SK-N-SH treated with all-trans-retinoic acid at 6 μM for 48 hours (cell line): ENCODE results near the gene PLA2G4A.
"Not testable (repeated sequence)": the region's sequence is repeated elsewhere in the genome, so short reads cannot be mapped to it uniquely, and the experiment has no call there.

ENCODE experiments used
- ATAC-seq: fragments of 200-7000 bp; cut with Tn5 transposase; 3 replicates; pipeline ENCODE4 v1.9.1; 2020; ENCODE audit warnings: mild to moderate bottlenecking, moderate library complexity
- ARNTL ChIP-seq: fragments of 450-650 bp; formaldehyde crosslinking; IDR thresholded peaks from 2 replicates; pipeline ENCODE4 v1.5.0; 2020; ENCODE audit warnings: low read depth, mild to moderate bottlenecking, moderate library complexity, borderline replicate concordance
- BACH2 ChIP-seq: fragments of 250-450 bp; sonication (Bioruptor Pico); IDR thresholded peaks from 2 replicates; pipeline ENCODE4 v1.9.0; 2021; ENCODE audit warnings: mild to moderate bottlenecking, borderline replicate concordance
- CREB5 ChIP-seq: fragments of 250-450 bp; sonication (Bioruptor Pico); IDR thresholded peaks from 2 replicates; pipeline ENCODE4 v1.5.1; 2020; ENCODE audit warnings: low read depth, mild to moderate bottlenecking, moderate library complexity
- CSDC2 ChIP-seq: fragments of 250-450 bp; sonication (Bioruptor Pico); IDR thresholded peaks from 2 replicates; pipeline ENCODE4 v1.5.0; 2020; ENCODE audit warnings: mild to moderate bottlenecking, moderate library complexity
- ESRRG ChIP-seq: fragments of 250-450 bp; sonication (Bioruptor Pico); IDR thresholded peaks from 2 replicates; pipeline ENCODE4 v1.6.1; 2021; ENCODE audit warnings: mild to moderate bottlenecking
- GLIS3 ChIP-seq: fragments of 250-450 bp; sonication (Bioruptor Pico); IDR thresholded peaks from 2 replicates; pipeline ENCODE4 v1.5.0; 2020; ENCODE audit warnings: mild to moderate bottlenecking, moderate library complexity
- ISL1 ChIP-seq: fragments of 250-450 bp; sonication (Bioruptor Pico); IDR thresholded peaks from 2 replicates; pipeline ENCODE4 v2.1.2; 2022; ENCODE audit warnings: mild to moderate bottlenecking, moderate library complexity
- OSR1 ChIP-seq: fragments of 250-450 bp; sonication (Bioruptor Pico); IDR thresholded peaks from 2 replicates; pipeline ENCODE4 v1.8.0; 2022; ENCODE audit warnings: moderate library complexity, mild to moderate bottlenecking, inconsistent platforms
- PATZ1 ChIP-seq: fragments of 250-450 bp; sonication (Bioruptor Pico); IDR thresholded peaks from 2 replicates; pipeline ENCODE4 v1.8.0; 2020; ENCODE audit warnings: mild to moderate bottlenecking, moderate library complexity, borderline replicate concordance
- PPARA ChIP-seq: fragments of 250-450 bp; sonication (Bioruptor Pico); IDR thresholded peaks from 2 replicates; pipeline ENCODE4 v1.5.0; 2020; ENCODE audit warnings: mild to moderate bottlenecking, borderline replicate concordance
- RARB ChIP-seq: fragments of 250-450 bp; sonication (Bioruptor Pico); IDR thresholded peaks from 2 replicates; pipeline ENCODE4 v1.8.0; 2021; ENCODE audit warnings: mild to moderate bottlenecking, moderate library complexity
- SNAI2 ChIP-seq: fragments of 250-450 bp; sonication (Bioruptor Pico); IDR thresholded peaks from 2 replicates; pipeline ENCODE4 v1.5.0; 2020; ENCODE audit warnings: mild to moderate bottlenecking, moderate library complexity
- TCF4 ChIP-seq: fragments of 250-450 bp; sonication (Bioruptor Pico); IDR thresholded peaks from 2 replicates; pipeline ENCODE4 v1.8.0; 2021; ENCODE audit warnings: mild to moderate bottlenecking, moderate library complexity, borderline replicate concordance
- TOX ChIP-seq: fragments of 250-450 bp; sonication (Bioruptor Pico); IDR thresholded peaks from 2 replicates; pipeline ENCODE4 v1.8.0; 2021; ENCODE audit warnings: mild to moderate bottlenecking, moderate library complexity, borderline replicate concordance
- ZC3H10 ChIP-seq: fragments of 250-450 bp; sonication (Bioruptor Pico); IDR thresholded peaks from 2 replicates; pipeline ENCODE4 v1.5.1; 2021; ENCODE audit warnings: mild to moderate bottlenecking, moderate library complexity
- ZFP3 ChIP-seq: fragments of 250-450 bp; sonication (Bioruptor Pico); IDR thresholded peaks from 2 replicates; pipeline ENCODE4 v1.5.0; 2020; ENCODE audit warnings: mild to moderate bottlenecking, moderate library complexity
- ZFP30 ChIP-seq: fragments of 450-650 bp; formaldehyde crosslinking; IDR thresholded peaks from 2 replicates; pipeline ENCODE4 v1.5.0; 2022; ENCODE audit warnings: mild to moderate bottlenecking, moderate library complexity
- ZNF70 ChIP-seq: fragments of 450-650 bp; formaldehyde crosslinking; IDR thresholded peaks from 2 replicates; pipeline ENCODE4 v1.5.0; 2020; ENCODE audit warnings: mild to moderate bottlenecking, moderate library complexity
- ZNF8 ChIP-seq: fragments of 450-650 bp; formaldehyde crosslinking; IDR thresholded peaks from 2 replicates; pipeline ENCODE4 v1.5.0; 2020; ENCODE audit warnings: mild to moderate bottlenecking, moderate library complexity
- TF ChIP-seq, protein P1 (sequence below): fragments of 250-450 bp; sonication (Bioruptor Pico); IDR thresholded peaks from 2 replicates; pipeline ENCODE4 v1.5.1; 2021; ENCODE audit warnings: mild to moderate bottlenecking, moderate library complexity
- TF ChIP-seq, protein P2 (sequence below): fragments of 250-450 bp; sonication (Bioruptor Pico); IDR thresholded peaks from 2 replicates; pipeline ENCODE4 v1.5.0; 2020; ENCODE audit warnings: mild to moderate bottlenecking, moderate library complexity

PLA2G4A gene

DNA sequence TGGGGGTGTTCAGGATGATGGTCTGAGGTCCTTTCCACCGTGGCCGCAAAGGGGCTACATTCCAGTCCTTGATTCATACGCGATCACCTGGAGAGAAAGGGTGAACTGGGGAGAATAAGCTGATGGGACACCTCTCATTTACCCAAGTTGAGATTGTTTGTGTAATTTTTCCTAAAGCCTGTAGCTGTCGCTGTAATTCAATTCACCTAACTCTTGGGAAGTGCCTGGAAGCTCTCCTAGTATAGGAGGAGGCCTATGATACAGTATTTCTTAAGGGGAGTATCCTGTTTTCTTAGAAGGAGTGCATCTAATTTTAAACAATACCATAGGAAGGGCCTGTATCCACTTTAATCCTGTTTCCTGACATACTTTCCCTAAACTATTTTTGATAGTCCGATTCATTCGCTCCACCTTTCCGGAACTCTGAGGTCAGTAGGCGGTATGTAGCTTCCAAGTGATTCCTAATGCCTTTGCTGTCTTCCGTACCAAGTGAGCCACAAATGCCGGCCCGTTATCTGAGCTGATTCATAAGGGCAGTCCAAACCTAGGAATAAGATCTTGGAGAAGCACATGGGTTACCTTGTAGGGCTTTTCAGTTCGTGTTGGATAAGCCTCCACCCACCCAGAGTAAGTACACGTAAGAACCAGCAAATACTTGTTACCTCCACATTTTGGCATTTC lies 88.5 kb downstream of the PLA2G4A start:
- ATAC-seq: not testable (repeated sequence)

GRCh38 chr1:186921386-186921785 lies 92.6 kb downstream of the PLA2G4A start:
- not testable (repeated sequence) for ATAC-seq

DNA sequence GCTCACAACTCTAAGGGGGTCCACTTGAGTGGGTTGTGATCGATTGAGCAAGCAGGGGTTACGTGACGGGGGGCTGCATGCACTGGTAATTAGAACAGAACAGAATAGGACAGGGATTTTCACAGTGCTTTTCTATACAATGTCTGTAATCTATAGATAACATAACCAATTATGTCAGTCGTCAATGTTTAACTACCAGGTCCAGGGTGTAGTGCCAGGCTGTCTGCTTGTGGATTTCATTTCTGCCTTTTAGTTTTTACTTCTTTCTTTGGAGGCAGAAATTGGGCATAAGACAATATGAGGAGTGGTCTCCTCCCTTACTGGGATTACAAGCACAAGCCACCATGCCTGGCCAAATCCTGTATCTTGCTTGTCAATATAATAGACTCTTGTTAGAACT lies 94.1 kb downstream of the PLA2G4A start:
- not testable (repeated sequence) for ATAC-seq

DNA sequence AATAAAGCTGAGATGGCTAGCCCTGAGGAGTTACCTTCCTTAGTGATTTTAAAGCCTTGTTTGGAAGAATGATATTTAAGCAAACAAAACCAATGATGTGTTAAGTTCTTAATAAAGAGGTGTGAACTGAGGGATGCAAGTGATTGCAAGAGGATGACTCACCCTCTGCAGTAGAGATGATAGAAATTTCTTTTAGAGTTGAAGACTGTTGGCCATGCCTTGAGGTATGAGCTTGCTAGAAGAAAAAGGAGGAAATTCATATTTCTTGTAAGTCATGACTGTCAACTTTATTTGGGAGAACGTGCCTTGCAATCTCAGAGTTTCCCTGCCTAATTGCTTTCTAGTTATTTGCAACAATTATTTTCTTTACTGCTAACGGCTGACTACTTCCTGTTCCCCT lies 94.7 kb downstream of the PLA2G4A start:
- ATAC-seq: no peak
- TF ChIP-seq ISL1 (CRISPR knock-in tag): no peak
- no peak for TF ChIP-seq CSDC2 (CRISPR knock-in tag)
- TF ChIP-seq GLIS3 (CRISPR knock-in tag): no peak
- no peak for TF ChIP-seq ZNF70 (CRISPR knock-in tag)
- no peak for TF ChIP-seq ZC3H10 (CRISPR knock-in tag)
- TF ChIP-seq ESRRG: no peak
- TF ChIP-seq, protein P1, sequence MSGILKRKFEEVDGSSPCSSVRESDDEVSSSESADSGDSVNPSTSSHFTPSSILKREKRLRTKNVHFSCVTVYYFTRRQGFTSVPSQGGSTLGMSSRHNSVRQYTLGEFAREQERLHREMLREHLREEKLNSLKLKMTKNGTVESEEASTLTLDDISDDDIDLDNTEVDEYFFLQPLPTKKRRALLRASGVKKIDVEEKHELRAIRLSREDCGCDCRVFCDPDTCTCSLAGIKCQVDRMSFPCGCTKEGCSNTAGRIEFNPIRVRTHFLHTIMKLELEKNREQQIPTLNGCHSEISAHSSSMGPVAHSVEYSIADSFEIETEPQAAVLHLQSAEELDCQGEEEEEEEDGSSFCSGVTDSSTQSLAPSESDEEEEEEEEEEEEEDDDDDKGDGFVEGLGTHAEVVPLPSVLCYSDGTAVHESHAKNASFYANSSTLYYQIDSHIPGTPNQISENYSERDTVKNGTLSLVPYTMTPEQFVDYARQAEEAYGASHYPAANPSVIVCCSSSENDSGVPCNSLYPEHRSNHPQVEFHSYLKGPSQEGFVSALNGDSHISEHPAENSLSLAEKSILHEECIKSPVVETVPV (CRISPR knock-in tag): no peak
- no peak for TF ChIP-seq CREB5 (CRISPR knock-in tag)
- no peak for TF ChIP-seq ARNTL (CRISPR knock-in tag)
- TF ChIP-seq ZNF8 (CRISPR knock-in tag): no peak
- TF ChIP-seq SNAI2 (CRISPR knock-in tag): no peak

GRCh38 chr1:186925881-186926669 lies 97.3 kb downstream of the PLA2G4A start:
- TF ChIP-seq TOX (CRISPR knock-in tag) (no peak), ZC3H10 (CRISPR knock-in tag) (no peak), ARNTL (CRISPR knock-in tag) (no peak), CREB5 (CRISPR knock-in tag) (no peak), OSR1 (CRISPR knock-in tag) (no peak), ZNF70 (CRISPR knock-in tag) (no peak), RARB (CRISPR knock-in tag) (no peak), ZFP30 (no peak), CSDC2 (CRISPR knock-in tag) (no peak), TCF4 (no peak), ESRRG (no peak), ZFP3 (CRISPR knock-in tag) (no peak), PATZ1 (no peak), ISL1 (CRISPR knock-in tag) (no peak), GLIS3 (CRISPR knock-in tag) (no peak), BACH2 (CRISPR knock-in tag) (no peak), PPARA (CRISPR knock-in tag) (no peak)
- TF ChIP-seq, protein P1 (CRISPR knock-in tag): no peak
- TF ChIP-seq, protein P2, sequence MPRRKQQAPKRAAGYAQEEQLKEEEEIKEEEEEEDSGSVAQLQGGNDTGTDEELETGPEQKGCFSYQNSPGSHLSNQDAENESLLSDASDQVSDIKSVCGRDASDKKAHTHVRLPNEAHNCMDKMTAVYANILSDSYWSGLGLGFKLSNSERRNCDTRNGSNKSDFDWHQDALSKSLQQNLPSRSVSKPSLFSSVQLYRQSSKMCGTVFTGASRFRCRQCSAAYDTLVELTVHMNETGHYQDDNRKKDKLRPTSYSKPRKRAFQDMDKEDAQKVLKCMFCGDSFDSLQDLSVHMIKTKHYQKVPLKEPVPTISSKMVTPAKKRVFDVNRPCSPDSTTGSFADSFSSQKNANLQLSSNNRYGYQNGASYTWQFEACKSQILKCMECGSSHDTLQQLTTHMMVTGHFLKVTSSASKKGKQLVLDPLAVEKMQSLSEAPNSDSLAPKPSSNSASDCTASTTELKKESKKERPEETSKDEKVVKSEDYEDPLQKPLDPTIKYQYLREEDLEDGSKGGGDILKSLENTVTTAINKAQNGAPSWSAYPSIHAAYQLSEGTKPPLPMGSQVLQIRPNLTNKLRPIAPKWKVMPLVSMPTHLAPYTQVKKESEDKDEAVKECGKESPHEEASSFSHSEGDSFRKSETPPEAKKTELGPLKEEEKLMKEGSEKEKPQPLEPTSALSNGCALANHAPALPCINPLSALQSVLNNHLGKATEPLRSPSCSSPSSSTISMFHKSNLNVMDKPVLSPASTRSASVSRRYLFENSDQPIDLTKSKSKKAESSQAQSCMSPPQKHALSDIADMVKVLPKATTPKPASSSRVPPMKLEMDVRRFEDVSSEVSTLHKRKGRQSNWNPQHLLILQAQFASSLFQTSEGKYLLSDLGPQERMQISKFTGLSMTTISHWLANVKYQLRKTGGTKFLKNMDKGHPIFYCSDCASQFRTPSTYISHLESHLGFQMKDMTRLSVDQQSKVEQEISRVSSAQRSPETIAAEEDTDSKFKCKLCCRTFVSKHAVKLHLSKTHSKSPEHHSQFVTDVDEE (CRISPR knock-in tag): no peak
- ATAC-seq: no peak
